SK-N-SH treated with all-trans-retinoic acid at 6 μM for 48 hours (cell line): Measurements from ENCODE around the gene RASL12.

Experiments
- ATAC-seq: fragments of 200-7000 bp; cut with Tn5 transposase; 3 replicates; pipeline ENCODE4 v1.9.1; 2020; ENCODE audit warnings: mild to moderate bottlenecking, moderate library complexity
- BACH2 ChIP-seq: fragments of 250-450 bp; sonication (Bioruptor Pico); IDR thresholded peaks from 2 replicates; pipeline ENCODE4 v1.9.0; 2021; ENCODE audit warnings: mild to moderate bottlenecking, borderline replicate concordance
- CSDC2 ChIP-seq: fragments of 250-450 bp; sonication (Bioruptor Pico); IDR thresholded peaks from 2 replicates; pipeline ENCODE4 v1.5.0; 2020; ENCODE audit warnings: mild to moderate bottlenecking, moderate library complexity
- ESRRG ChIP-seq: fragments of 250-450 bp; sonication (Bioruptor Pico); IDR thresholded peaks from 2 replicates; pipeline ENCODE4 v1.6.1; 2021; ENCODE audit warnings: mild to moderate bottlenecking
- GLIS3 ChIP-seq: fragments of 250-450 bp; sonication (Bioruptor Pico); IDR thresholded peaks from 2 replicates; pipeline ENCODE4 v1.5.0; 2020; ENCODE audit warnings: mild to moderate bottlenecking, moderate library complexity
- ISL1 ChIP-seq: fragments of 250-450 bp; sonication (Bioruptor Pico); IDR thresholded peaks from 2 replicates; pipeline ENCODE4 v2.1.2; 2022; ENCODE audit warnings: mild to moderate bottlenecking, moderate library complexity
- OSR1 ChIP-seq: fragments of 250-450 bp; sonication (Bioruptor Pico); IDR thresholded peaks from 2 replicates; pipeline ENCODE4 v1.8.0; 2022; ENCODE audit warnings: moderate library complexity, mild to moderate bottlenecking, inconsistent platforms
- PPARA ChIP-seq: fragments of 250-450 bp; sonication (Bioruptor Pico); IDR thresholded peaks from 2 replicates; pipeline ENCODE4 v1.5.0; 2020; ENCODE audit warnings: mild to moderate bottlenecking, borderline replicate concordance
- RARB ChIP-seq: fragments of 250-450 bp; sonication (Bioruptor Pico); IDR thresholded peaks from 2 replicates; pipeline ENCODE4 v1.8.0; 2021; ENCODE audit warnings: mild to moderate bottlenecking, moderate library complexity
- SNAI2 ChIP-seq: fragments of 250-450 bp; sonication (Bioruptor Pico); IDR thresholded peaks from 2 replicates; pipeline ENCODE4 v1.5.0; 2020; ENCODE audit warnings: mild to moderate bottlenecking, moderate library complexity
- TCF4 ChIP-seq: fragments of 250-450 bp; sonication (Bioruptor Pico); IDR thresholded peaks from 2 replicates; pipeline ENCODE4 v1.8.0; 2021; ENCODE audit warnings: mild to moderate bottlenecking, moderate library complexity, borderline replicate concordance
- TOX ChIP-seq: fragments of 250-450 bp; sonication (Bioruptor Pico); IDR thresholded peaks from 2 replicates; pipeline ENCODE4 v1.8.0; 2021; ENCODE audit warnings: mild to moderate bottlenecking, moderate library complexity, borderline replicate concordance
- ZC3H10 ChIP-seq: fragments of 250-450 bp; sonication (Bioruptor Pico); IDR thresholded peaks from 2 replicates; pipeline ENCODE4 v1.5.1; 2021; ENCODE audit warnings: mild to moderate bottlenecking, moderate library complexity
- ZFP3 ChIP-seq: fragments of 250-450 bp; sonication (Bioruptor Pico); IDR thresholded peaks from 2 replicates; pipeline ENCODE4 v1.5.0; 2020; ENCODE audit warnings: mild to moderate bottlenecking, moderate library complexity
- ZNF565 ChIP-seq: fragments of 450-650 bp; formaldehyde crosslinking; conservative IDR thresholded peaks from 2 replicates; pipeline ENCODE4 v1.5.0; 2020; ENCODE audit warnings: low read depth, mild to moderate bottlenecking, moderate library complexity
- ZNF70 ChIP-seq: fragments of 450-650 bp; formaldehyde crosslinking; IDR thresholded peaks from 2 replicates; pipeline ENCODE4 v1.5.0; 2020; ENCODE audit warnings: mild to moderate bottlenecking, moderate library complexity
- ZNF8 ChIP-seq: fragments of 450-650 bp; formaldehyde crosslinking; IDR thresholded peaks from 2 replicates; pipeline ENCODE4 v1.5.0; 2020; ENCODE audit warnings: mild to moderate bottlenecking, moderate library complexity
- TF ChIP-seq, protein P1 (sequence below): fragments of 250-450 bp; sonication (Bioruptor Pico); IDR thresholded peaks from 2 replicates; pipeline ENCODE4 v1.8.0; 2021; ENCODE audit warnings: low read depth, mild to moderate bottlenecking, moderate library complexity, borderline replicate concordance
- TF ChIP-seq, protein P2 (sequence below): fragments of 250-450 bp; sonication (Bioruptor Pico); IDR thresholded peaks from 2 replicates; pipeline ENCODE4 v1.8.0; 2020; ENCODE audit warnings: mild to moderate bottlenecking, moderate library complexity, borderline replicate concordance
- TF ChIP-seq, protein P3 (sequence below): fragments of 250-450 bp; sonication (Bioruptor Pico); IDR thresholded peaks from 2 replicates; pipeline ENCODE4 v1.5.1; 2020; ENCODE audit warnings: low read depth, mild to moderate bottlenecking, moderate library complexity

The RASL12 gene

DNA sequence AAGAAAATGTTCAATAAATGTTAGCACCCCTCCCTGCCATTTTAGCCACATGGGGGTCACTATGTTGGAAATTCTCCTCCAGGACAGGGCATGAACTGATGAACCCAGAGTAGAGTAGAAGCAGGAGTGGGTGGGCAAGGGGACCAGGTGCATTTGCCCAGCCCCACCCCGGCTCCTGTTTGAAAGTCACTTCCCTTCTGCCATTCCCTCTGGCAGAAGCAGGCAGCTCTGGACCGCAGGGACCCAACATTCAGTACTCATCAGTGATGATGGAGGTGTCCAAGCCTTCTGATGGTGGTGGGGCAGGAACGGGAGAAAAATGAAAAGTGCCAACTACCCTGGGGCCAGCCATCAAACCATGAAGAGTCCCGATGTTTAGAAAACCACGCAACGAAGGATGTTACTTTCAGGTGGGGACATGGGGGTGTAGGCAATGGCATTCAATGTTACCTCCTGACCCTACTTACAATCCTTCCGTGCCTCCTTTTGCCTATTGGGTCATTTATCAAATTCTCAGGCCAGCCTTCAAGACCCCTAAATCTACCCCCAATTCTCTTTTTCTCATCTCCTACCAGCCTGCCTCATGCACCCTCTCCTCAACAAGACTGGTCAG lies 30.0 kb upstream of the RASL12 start:
- no peak for ATAC-seq
- TF ChIP-seq TCF4 (CRISPR knock-in tag) (no peak), BACH2 (CRISPR knock-in tag) (no peak), OSR1 (CRISPR knock-in tag) (no peak), CSDC2 (no peak), GLIS3 (no peak), SNAI2 (CRISPR knock-in tag) (no peak), ESRRG (CRISPR knock-in tag) (no peak), ZFP3 (CRISPR knock-in tag) (no peak), ZNF8 (no peak)
- TF ChIP-seq, protein P1, sequence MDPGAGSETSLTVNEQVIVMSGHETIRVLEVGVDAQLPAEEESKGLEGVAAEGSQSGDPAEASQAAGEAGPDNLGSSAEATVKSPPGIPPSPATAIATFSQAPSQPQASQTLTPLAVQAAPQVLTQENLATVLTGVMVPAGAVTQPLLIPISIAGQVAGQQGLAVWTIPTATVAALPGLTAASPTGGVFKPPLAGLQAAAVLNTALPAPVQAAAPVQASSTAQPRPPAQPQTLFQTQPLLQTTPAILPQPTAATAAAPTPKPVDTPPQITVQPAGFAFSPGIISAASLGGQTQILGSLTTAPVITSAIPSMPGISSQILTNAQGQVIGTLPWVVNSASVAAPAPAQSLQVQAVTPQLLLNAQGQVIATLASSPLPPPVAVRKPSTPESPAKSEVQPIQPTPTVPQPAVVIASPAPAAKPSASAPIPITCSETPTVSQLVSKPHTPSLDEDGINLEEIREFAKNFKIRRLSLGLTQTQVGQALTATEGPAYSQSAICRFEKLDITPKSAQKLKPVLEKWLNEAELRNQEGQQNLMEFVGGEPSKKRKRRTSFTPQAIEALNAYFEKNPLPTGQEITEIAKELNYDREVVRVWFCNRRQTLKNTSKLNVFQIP (CRISPR knock-in tag): no peak
- TF ChIP-seq, protein P2, sequence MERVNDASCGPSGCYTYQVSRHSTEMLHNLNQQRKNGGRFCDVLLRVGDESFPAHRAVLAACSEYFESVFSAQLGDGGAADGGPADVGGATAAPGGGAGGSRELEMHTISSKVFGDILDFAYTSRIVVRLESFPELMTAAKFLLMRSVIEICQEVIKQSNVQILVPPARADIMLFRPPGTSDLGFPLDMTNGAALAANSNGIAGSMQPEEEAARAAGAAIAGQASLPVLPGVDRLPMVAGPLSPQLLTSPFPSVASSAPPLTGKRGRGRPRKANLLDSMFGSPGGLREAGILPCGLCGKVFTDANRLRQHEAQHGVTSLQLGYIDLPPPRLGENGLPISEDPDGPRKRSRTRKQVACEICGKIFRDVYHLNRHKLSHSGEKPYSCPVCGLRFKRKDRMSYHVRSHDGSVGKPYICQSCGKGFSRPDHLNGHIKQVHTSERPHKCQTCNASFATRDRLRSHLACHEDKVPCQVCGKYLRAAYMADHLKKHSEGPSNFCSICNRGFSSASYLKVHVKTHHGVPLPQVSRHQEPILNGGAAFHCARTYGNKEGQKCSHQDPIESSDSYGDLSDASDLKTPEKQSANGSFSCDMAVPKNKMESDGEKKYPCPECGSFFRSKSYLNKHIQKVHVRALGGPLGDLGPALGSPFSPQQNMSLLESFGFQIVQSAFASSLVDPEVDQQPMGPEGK: no peak

DNA sequence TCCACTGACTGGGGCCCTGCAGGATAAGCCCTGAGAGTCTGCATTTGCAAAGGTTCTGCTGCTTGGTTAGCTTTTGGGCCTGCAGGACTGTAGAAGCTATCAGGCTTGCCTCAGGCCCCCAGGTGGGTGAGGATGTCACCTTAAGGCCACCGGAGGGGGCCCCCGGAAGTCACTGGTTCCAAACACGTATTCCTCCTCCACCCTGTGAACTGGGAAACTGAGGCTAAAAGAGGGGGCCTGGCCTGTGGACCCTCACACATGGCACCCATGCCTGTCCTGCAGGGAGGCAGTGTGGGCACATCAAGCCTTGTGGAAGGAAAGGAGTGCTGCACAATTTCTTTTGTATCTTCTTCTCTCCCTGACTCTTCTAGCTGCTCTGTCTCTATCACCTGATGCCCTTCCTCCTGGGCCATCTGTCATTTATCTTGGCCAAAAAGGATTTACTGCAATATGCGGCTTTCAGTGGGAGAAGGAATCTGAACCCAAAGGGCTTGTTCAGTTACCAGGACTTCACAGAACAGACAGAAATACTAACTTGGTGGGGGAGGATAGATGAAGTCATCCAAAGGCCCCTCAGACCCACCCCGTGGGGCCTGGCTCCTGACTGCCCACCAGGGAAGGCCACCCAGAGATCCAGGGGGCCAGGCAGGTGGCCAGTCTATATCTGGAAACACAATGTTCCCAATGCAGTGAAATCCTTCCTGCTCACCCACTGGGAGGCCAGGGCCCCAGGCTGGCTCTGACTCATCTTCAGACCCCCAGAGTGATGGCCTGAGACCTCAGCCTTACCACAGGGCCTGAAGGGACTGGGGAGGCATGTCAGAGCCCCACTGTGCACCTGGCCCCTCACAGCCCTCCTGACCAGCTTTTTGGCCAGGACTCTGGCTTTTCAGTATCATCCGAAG lies 28.9 kb upstream of the RASL12 start:
- ATAC-seq: no peak
- TF ChIP-seq BACH2 (CRISPR knock-in tag): no peak
- no peak for TF ChIP-seq ZNF565 (CRISPR knock-in tag)
- no peak for TF ChIP-seq ZC3H10 (CRISPR knock-in tag)
- TF ChIP-seq, protein P3, sequence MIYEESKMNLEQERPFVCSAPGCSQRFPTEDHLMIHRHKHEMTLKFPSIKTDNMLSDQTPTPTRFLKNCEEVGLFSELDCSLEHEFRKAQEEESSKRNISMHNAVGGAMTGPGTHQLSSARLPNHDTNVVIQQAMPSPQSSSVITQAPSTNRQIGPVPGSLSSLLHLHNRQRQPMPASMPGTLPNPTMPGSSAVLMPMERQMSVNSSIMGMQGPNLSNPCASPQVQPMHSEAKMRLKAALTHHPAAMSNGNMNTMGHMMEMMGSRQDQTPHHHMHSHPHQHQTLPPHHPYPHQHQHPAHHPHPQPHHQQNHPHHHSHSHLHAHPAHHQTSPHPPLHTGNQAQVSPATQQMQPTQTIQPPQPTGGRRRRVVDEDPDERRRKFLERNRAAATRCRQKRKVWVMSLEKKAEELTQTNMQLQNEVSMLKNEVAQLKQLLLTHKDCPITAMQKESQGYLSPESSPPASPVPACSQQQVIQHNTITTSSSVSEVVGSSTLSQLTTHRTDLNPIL (CRISPR knock-in tag): no peak
- TF ChIP-seq TOX: no peak
- TF ChIP-seq CSDC2: no peak
- TF ChIP-seq, protein P1 (CRISPR knock-in tag): no peak
- no peak for TF ChIP-seq OSR1 (CRISPR knock-in tag)
- TF ChIP-seq ESRRG (CRISPR knock-in tag): no peak
- TF ChIP-seq PPARA (CRISPR knock-in tag): no peak
- no peak for TF ChIP-seq SNAI2 (CRISPR knock-in tag)
- TF ChIP-seq TCF4 (CRISPR knock-in tag): no peak
- TF ChIP-seq ZNF70 (CRISPR knock-in tag): no peak
- TF ChIP-seq, all 23 proteins: peak for 0

DNA sequence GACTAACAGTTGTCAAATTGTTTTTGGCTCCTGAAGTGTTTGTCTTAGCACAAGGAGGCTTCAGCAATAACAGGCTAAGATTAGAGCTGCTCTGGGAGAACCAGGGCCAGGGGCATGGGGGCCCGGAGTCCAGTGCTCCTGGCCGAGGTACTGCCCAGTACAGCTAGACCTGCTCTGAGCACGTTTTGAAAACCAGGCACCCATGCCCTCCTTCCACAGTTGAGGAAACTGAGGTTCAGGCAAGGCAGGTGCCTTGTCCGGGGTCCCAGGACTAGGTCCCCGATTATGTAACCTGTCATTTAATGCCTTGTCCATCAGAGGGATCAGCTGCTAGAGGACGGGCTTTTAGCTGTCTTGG lies 27.9 kb upstream of the RASL12 start:
- no peak for ATAC-seq
- TF ChIP-seq GLIS3: no peak
- no peak for TF ChIP-seq PPARA (CRISPR knock-in tag)
- TF ChIP-seq ISL1 (CRISPR knock-in tag): no peak
- TF ChIP-seq, protein P3 (CRISPR knock-in tag): no peak
- TF ChIP-seq SNAI2 (CRISPR knock-in tag): no peak
- TF ChIP-seq ZNF8: no peak
- no peak for TF ChIP-seq ZFP3 (CRISPR knock-in tag)
- no peak for TF ChIP-seq BACH2 (CRISPR knock-in tag)
- TF ChIP-seq TOX: no peak
- TF ChIP-seq, protein P2: no peak
- no peak for TF ChIP-seq ZC3H10 (CRISPR knock-in tag)
- no peak for TF ChIP-seq RARB (CRISPR knock-in tag)
- TF ChIP-seq OSR1 (CRISPR knock-in tag): no peak
- TF ChIP-seq, protein P1 (CRISPR knock-in tag): no peak
